Tibial nerve (tissue), 4 donors: ENCODE measurements around the gene AFAP1L2.

Source experiments
- EP300 ChIP-seq, 2 donors: sonication (generic); formaldehyde crosslinking; IDR thresholded peaks; one replicate each; pipeline ENCODE4 v1.6.1; 2017; ENCODE audit warnings: antibody characterized with exemption in 2 of 2, mild to moderate bottlenecking in 1 of 2
- POLR2A ChIP-seq, 2 donors: fragments of 450-650 bp; IDR thresholded peaks; one replicate each; pipeline ENCODE4 v1.6.1; 2017; ENCODE audit warnings: antibody characterized with exemption in 2 of 2, mild to moderate bottlenecking in 2 of 2, moderate library complexity in 2 of 2
- TF ChIP-seq, protein P1 (sequence below), 5 experiments: fragments of 200-600 bp in 3 of 5; fragments of 450-650 bp in 2 of 5; sonication (generic) in 3 of 5; IDR thresholded peaks; one replicate each; pipeline ENCODE4 v1.5.1; 2016 to 2019; ENCODE audit warnings: antibody characterized with exemption in 5 of 5, mild to moderate bottlenecking in 3 of 5, moderate library complexity in 2 of 5

DNA sequence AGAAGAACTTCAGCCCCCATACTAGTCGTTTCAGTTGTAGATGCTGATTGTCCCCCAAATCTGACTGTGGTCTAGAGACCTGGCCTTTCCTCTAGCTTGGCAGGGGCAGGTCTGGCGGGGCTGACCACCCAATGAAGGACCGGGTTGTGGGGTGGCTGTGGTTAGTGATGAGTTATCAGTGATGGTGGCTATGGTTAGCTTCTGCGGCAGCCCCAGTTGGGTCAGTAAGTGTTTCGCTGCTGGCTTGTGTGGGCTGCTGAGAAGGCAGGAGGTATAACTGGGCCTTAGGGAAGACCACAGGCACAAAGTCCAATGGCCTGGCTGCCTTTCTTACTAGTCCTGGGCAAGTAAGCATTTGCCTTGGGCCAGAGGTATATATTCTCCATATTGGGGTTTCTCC lies 143.9 kb downstream of the AFAP1L2 start:
- TF ChIP-seq, protein P1, sequence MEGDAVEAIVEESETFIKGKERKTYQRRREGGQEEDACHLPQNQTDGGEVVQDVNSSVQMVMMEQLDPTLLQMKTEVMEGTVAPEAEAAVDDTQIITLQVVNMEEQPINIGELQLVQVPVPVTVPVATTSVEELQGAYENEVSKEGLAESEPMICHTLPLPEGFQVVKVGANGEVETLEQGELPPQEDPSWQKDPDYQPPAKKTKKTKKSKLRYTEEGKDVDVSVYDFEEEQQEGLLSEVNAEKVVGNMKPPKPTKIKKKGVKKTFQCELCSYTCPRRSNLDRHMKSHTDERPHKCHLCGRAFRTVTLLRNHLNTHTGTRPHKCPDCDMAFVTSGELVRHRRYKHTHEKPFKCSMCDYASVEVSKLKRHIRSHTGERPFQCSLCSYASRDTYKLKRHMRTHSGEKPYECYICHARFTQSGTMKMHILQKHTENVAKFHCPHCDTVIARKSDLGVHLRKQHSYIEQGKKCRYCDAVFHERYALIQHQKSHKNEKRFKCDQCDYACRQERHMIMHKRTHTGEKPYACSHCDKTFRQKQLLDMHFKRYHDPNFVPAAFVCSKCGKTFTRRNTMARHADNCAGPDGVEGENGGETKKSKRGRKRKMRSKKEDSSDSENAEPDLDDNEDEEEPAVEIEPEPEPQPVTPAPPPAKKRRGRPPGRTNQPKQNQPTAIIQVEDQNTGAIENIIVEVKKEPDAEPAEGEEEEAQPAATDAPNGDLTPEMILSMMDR (IDR thresholded peaks at IDR 0.05), result no peak
- no peak for TF ChIP-seq POLR2A (IDR thresholded peaks at IDR 0.05)
- TF ChIP-seq EP300 (IDR thresholded peaks at IDR 0.05), result no peak
